Activated effector memory CD4-positive, alpha-beta T cell treated with anti-CD3 and anti-CD28 coated beads, Interleukin-2, amount 50 U/mL, for 16 hours (primary cell): ENCODE data around the gene ARL4D.
"Not testable (repeated sequence)": the region's sequence is repeated elsewhere in the genome, so short reads cannot be mapped to it uniquely, and the experiment has no call there.

Experiments used
- DNase-seq: peaks from one replicate; pipeline ENCODE4 v3.0.0-alpha.2; 2020

ARL4D gene

GRCh38 chr17:43371227-43371821, 27.5 kb upstream of the ARL4D start:
- DNase-seq: no peak

- no peak for DNase-seq
Observed at GRCh38 chr17:43372273-43372911, 26.4 kb upstream of the ARL4D start.

GRCh38 chr17:43373356-43373755, 25.4 kb upstream of the ARL4D start:
- no peak for DNase-seq

GRCh38 chr17:43375915-43376314, 22.9 kb upstream of the ARL4D start:
- DNase-seq: not testable (repeated sequence)

GRCh38 chr17:43377056-43377810, 21.6 kb upstream of the ARL4D start:
- no peak for DNase-seq

GRCh38 chr17:43378766-43379165, 20.0 kb upstream of the ARL4D start:
- no peak for DNase-seq

GRCh38 chr17:43380307-43380706, 18.5 kb upstream of the ARL4D start:
- no peak for DNase-seq

- no peak for DNase-seq
Observed at GRCh38 chr17:43381204-43381603, 17.6 kb upstream of the ARL4D start.

GRCh38 chr17:43381621-43382020, 17.2 kb upstream of the ARL4D start:
- no peak for DNase-seq

GRCh38 chr17:43382776-43383175, 16.0 kb upstream of the ARL4D start:
- DNase-seq: no peak

GRCh38 chr17:43383372-43383771, 15.4 kb upstream of the ARL4D start:
- DNase-seq: no peak

GRCh38 chr17:43383826-43384475, 14.8 kb upstream of the ARL4D start:
- DNase-seq: no peak

- no peak for DNase-seq
Observed at GRCh38 chr17:43384476-43384862, 14.3 kb upstream of the ARL4D start.

- no peak for DNase-seq
Observed at GRCh38 chr17:43385046-43385831, 13.6 kb upstream of the ARL4D start.

- peak; percentile 96 for DNase-seq
Observed at GRCh38 chr17:43388359-43389045, 10.3 kb upstream of the ARL4D start.

GRCh38 chr17:43389046-43389947, 9.5 kb upstream of the ARL4D start:
- peak; percentile 92 for DNase-seq

- no peak for DNase-seq
Observed at GRCh38 chr17:43392397-43392796, 6.4 kb upstream of the ARL4D start.

- DNase-seq: peak; percentile 94
Observed at GRCh38 chr17:43393944-43394482, 4.8 kb upstream of the ARL4D start.

GRCh38 chr17:43394696-43395095, 4.1 kb upstream of the ARL4D start:
- not testable (repeated sequence) for DNase-seq

- DNase-seq: no peak
Observed at GRCh38 chr17:43395165-43395564, 3.6 kb upstream of the ARL4D start.
